ENCODE results near the gene MACF1.

MACF1 gene

GRCh38 chr1:39392851-39393573, 188.5 kb downstream of the MACF1 start:
- no peak for TF ChIP-seq CTCF (IDR thresholded peaks at IDR 0.05; ENCODE audit: insufficient read depth, low read length, poor library complexity, severe bottlenecking)
- Histone ChIP-seq H3K27me3 (replicated peaks; ENCODE audit: control insufficient read depth, insufficient read depth, low read length) (no peaks in the 10 kb centered on the region), H3K36me3 (ENCODE audit: control insufficient read depth, insufficient read depth, low read length) (peaks cover 6% of the 10 kb centered on the region), H3K4me3 (replicated peaks; ENCODE audit: low read depth, low read length) (no peak overlapping the region)
- no peak for DNase-seq (ENCODE audit: extremely low read depth, insufficient read length)

GRCh38 chr1:39393645-39394044, 189.2 kb downstream of the MACF1 start:
- DNase-seq (ENCODE audit: extremely low read depth, insufficient read length) = no peak

GRCh38 chr1:39394059-39394458, 189.6 kb downstream of the MACF1 start:
- no peak for TF ChIP-seq CTCF (IDR thresholded peaks at IDR 0.05; ENCODE audit: insufficient read depth, low read length, poor library complexity, severe bottlenecking)
- H3K4me3 ChIP-seq (replicated peaks; ENCODE audit: low read depth, low read length) = no peak overlapping the region

More at GRCh38 chr1:39393645-39394044, 189.2 kb downstream of the MACF1 start:
- no peak for TF ChIP-seq CTCF (IDR thresholded peaks at IDR 0.05; ENCODE audit: insufficient read depth, low read length, poor library complexity, severe bottlenecking)
- Histone ChIP-seq H3K27me3 (replicated peaks; ENCODE audit: control insufficient read depth, insufficient read depth, low read length) (no peaks in the 10 kb centered on the region), H3K4me3 (replicated peaks; ENCODE audit: low read depth, low read length) (no peak overlapping the region), H3K36me3 (ENCODE audit: control insufficient read depth, insufficient read depth, low read length) (peaks cover 2% of the 10 kb centered on the region)

GRCh38 chr1:39394598-39394997, 190.1 kb downstream of the MACF1 start:
- DNase-seq (ENCODE audit: extremely low read depth, insufficient read length) = no peak

More at GRCh38 chr1:39394059-39394458, 189.6 kb downstream of the MACF1 start:
- H3K27me3 ChIP-seq (replicated peaks; ENCODE audit: control insufficient read depth, insufficient read depth, low read length) = no peaks in the 10 kb centered on the region
- no peak for DNase-seq (ENCODE audit: extremely low read depth, insufficient read length)
- peaks cover 2% of the 10 kb centered on the region for H3K36me3 ChIP-seq (ENCODE audit: control insufficient read depth, insufficient read depth, low read length)

GRCh38 chr1:39395357-39395831, 190.9 kb downstream of the MACF1 start:
- TF ChIP-seq CTCF (IDR thresholded peaks at IDR 0.05; ENCODE audit: insufficient read depth, low read length, poor library complexity, severe bottlenecking) = no peak
- DNase-seq (ENCODE audit: extremely low read depth, insufficient read length) = no peak
- Histone ChIP-seq H3K27me3 (replicated peaks; ENCODE audit: control insufficient read depth, insufficient read depth, low read length) (no peaks in the 10 kb centered on the region), H3K36me3 (ENCODE audit: control insufficient read depth, insufficient read depth, low read length) (peaks cover 2% of the 10 kb centered on the region), H3K4me3 (replicated peaks; ENCODE audit: low read depth, low read length) (no peak overlapping the region)

More at GRCh38 chr1:39394598-39394997, 190.1 kb downstream of the MACF1 start:
- TF ChIP-seq CTCF (IDR thresholded peaks at IDR 0.05; ENCODE audit: insufficient read depth, low read length, poor library complexity, severe bottlenecking) = no peak
- Histone ChIP-seq H3K27me3 (replicated peaks; ENCODE audit: control insufficient read depth, insufficient read depth, low read length) (no peaks in the 10 kb centered on the region), H3K4me3 (replicated peaks; ENCODE audit: low read depth, low read length) (no peak overlapping the region), H3K36me3 (ENCODE audit: control insufficient read depth, insufficient read depth, low read length) (peaks cover 2% of the 10 kb centered on the region)

Measured in GM06990 (cell line).